NCI-H2107 treated with DMSO at 0.1 percent for 48 hours (cell line): ENCODE results near the gene ICAM5.
"Not testable (repeated sequence)": the region's sequence is repeated elsewhere in the genome, so short reads cannot be mapped to it uniquely, and the experiment has no call there.

Experiments
- DNase-seq: peaks from one replicate; lab custom pipeline; 2025; ENCODE audit not compliant: unreplicated experiment; lab: John Stamatoyannopoulos, UW

The ICAM5 gene

DNA sequence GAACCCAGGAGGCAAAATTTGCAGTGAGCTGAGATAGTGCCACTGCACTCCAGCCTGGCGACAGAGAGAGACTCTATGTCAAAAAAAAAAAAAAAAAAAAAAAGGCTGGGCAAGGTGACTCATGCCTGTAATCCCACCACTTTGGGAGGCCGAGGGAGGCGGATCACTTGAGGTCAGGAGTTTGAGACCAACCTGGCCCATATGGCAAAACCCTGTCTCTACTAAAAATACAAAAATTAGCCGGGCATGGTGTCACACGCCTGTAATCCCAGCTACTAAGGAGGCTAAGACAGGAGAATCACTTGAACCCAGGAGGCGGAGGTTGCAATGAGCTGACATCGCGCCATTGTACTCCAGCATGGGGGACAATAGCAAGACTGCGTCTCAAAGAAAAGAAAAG, 47.0 kb downstream of the ICAM5 start:
- DNase-seq, result not testable (repeated sequence)

DNA sequence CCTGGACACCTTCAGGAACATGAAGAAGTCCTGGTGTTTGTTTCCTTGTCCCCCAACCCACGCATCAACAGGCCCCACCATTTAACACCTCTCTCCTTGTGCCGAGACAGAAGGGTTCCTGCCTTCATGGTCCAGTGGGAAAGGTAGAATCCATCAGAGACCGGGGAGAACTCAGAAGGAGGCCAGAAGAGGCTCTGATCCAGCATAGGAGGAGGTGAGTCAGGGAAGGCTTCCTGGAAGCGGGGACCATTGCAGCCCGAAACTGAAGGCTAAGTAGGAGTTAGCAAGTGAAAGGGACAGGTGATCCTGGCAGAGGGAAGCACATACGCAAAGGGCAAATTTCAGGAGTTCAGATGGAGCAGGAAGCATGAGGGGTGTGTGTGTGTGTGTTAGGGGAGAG, 49.2 kb downstream of the ICAM5 start:
- no peak for DNase-seq

DNA sequence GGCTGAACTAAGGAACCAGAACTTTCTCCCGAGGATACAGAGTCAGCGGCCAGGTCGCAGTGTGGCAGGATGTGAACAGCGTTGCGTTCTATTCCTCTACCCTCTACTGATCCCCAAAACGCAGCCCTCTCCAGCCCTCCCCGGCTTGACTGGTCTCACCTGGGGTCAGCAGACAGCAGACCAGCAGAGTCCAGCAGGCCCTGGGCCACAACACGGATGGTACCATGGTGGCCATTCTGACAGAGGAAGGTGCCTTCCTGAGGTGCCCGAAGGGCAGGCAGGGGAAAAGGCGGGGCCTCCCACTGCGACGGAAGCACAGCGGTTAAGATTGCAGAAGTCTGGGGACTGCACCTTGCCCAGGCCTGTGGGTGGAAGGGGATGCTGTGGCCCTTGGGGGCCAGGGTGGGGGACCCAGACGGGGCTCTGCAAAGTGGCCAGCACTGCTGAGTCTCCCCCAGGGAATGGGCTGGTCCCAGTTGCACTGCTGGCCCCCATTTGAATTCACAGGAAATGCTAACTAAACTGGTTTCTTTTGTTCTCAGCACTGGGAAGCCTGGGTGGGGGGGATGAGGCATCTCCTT, 49.7 kb downstream of the ICAM5 start, which contains the start of gene ICAM3:
Gene ICAM3, minus strand, starts transcription at position 245 of the 581 bp plus-strand sequence. Its CDS starts 10 bp downstream, at position 235.
- DNase-seq, result no peak

DNA sequence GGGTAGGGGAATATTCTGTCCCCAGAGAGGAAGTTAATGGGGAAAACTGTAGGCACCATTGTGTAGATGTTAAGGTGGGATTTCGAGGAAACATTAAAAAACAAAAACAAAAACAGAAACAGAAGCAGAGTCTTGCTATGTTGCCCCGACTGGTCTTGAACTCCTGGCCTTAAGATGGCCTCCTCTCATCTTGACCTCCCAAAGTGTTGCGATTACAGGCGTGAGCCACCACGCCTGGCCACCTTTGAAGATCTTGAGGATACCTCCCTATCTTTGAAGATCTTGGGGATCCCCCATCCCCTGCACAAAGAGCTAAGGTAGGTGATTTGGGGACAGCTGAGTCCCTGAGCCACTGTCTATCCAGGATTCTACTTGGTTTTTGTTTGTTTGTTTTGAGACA, 50.2 kb downstream of the ICAM5 start:
- no peak for DNase-seq

DNA sequence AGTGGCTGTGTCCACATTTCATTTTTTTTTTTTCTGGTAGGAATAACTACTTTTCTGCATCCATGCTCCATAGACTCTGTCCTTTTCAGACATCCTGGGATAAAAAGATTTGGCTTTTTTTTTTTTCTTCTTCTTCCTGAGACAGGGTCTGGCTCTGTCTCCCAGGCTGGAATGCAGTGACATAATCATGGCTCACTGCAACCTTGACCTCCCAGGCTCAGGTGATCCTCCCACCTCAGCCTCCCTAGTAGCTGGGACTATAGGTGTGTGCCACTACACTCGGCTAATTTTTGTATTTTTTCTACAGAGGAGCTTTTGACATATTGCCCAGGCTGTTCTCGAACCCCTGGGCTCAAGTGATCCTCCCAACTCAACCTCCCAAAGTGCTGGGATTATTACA, 53.7 kb downstream of the ICAM5 start:
- DNase-seq, result no peak

DNA sequence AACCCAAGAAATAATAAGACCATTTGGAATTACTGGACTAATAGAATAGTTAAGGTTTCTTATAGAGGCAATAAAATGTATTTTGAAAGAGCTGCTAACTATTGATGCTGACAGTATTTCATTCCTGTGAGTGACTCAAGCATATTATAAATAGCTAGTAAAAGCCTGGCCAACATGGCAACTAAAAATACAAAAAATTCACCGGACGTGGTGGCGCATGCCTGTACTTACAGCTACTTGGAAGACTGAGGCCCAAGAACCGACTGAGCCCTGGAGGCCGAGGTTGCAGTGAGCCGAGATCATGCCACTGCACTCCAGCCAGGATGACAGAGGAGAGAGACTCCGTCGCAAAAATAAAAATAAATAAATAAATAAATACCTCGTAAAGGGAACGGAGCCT, 55.0 kb downstream of the ICAM5 start:
- no peak for DNase-seq
